Fibroblast of skin of right biceps (primary cell): ENCODE data around the gene FAM3A.
"Not testable (repeated sequence)": the region's sequence is repeated elsewhere in the genome, so short reads cannot be mapped to it uniquely, and the experiment has no call there.

Source experiments
- DNase-seq: peaks from one replicate; pipeline ENCODE4 v3.0.0-alpha.2; 2013

The FAM3A gene

GRCh38 chrX:154501423-154501822 lies 14.6 kb downstream of the FAM3A start:
- not testable (repeated sequence) for DNase-seq

GRCh38 chrX:154496591-154497137 lies 19.4 kb downstream of the FAM3A start:
- DNase-seq = not testable (repeated sequence)

- DNase-seq = no peak
Measured at GRCh38 chrX:154495472-154495922, 20.5 kb downstream of the FAM3A start.

- no peak for DNase-seq
Measured at GRCh38 chrX:154494715-154495114, 21.3 kb downstream of the FAM3A start.

- DNase-seq = peak; percentile 94
Measured at GRCh38 chrX:154490414-154491083, 25.5 kb downstream of the FAM3A start, which contains the start of gene SLC10A3. Gene SLC10A3 (minus strand): TSS chrX:154490629. CDS start chrX:154488940, 1,689 bp downstream.

- peak; percentile 67 for DNase-seq
Measured at GRCh38 chrX:154490021-154490413, 26.0 kb downstream of the FAM3A start.

- no peak for DNase-seq
Measured at GRCh38 chrX:154489182-154489581, 26.9 kb downstream of the FAM3A start.

- DNase-seq = no peak
Measured at GRCh38 chrX:154488336-154489075, 27.5 kb downstream of the FAM3A start.

- DNase-seq = no peak
Measured at GRCh38 chrX:154487518-154488290, 28.3 kb downstream of the FAM3A start.

- peak; percentile 44 for DNase-seq
Measured at GRCh38 chrX:154486396-154487207, 29.4 kb downstream of the FAM3A start, which contains the start of gene UBL4A. Gene UBL4A (minus strand): TSS chrX:154486615. CDS start chrX:154486584, 31 bp downstream.

- DNase-seq = no peak
Measured at GRCh38 chrX:154486052-154486395, 30.0 kb downstream of the FAM3A start.

- DNase-seq = no peak
Measured at GRCh38 chrX:154485150-154486051, 30.6 kb downstream of the FAM3A start.

GRCh38 chrX:154484255-154485149 lies 31.5 kb downstream of the FAM3A start:
- no peak for DNase-seq

GRCh38 chrX:154483325-154483724 lies 32.7 kb downstream of the FAM3A start:
- no peak for DNase-seq

- DNase-seq = no peak
Measured at GRCh38 chrX:154482786-154483185, 33.2 kb downstream of the FAM3A start.

GRCh38 chrX:154481911-154482601 lies 34.0 kb downstream of the FAM3A start:
- no peak for DNase-seq

- no peak for DNase-seq
Measured at GRCh38 chrX:154481195-154481594, 34.8 kb downstream of the FAM3A start.

GRCh38 chrX:154478728-154479622 lies 37.1 kb downstream of the FAM3A start, which contains the start of gene LAGE3:
Gene LAGE3 (minus strand): TSS chrX:154479281. CDS start chrX:154478915, 366 bp downstream.
- peak; percentile 83 for DNase-seq
